Ovary (tissue), 3 donors: ENCODE data around the gene CA4.

Source experiments
- EP300 ChIP-seq: sonication (generic); formaldehyde crosslinking; IDR thresholded peaks from one replicate; pipeline ENCODE4 v1.6.1; 2017; ENCODE audit warnings: antibody characterized with exemption
- POLR2A ChIP-seq: fragments of 450-650 bp; IDR thresholded peaks from one replicate; pipeline ENCODE4 v1.6.1; 2017; ENCODE audit warnings: antibody characterized with exemption, mild to moderate bottlenecking, moderate library complexity
- TF ChIP-seq, protein P1 (sequence below), 3 donors: fragments of 450-650 bp in 2 of 3; fragments of 200-600 bp in 1 of 3; IDR thresholded peaks; one replicate each; pipeline versions ENCODE4 v1.5.1 to v1.8.0; 2016 to 2022; ENCODE audit warnings: antibody characterized with exemption in 3 of 3, mild to moderate bottlenecking in 1 of 3
- donor health status: DM: no; HTN: no; CAD: no.

DNA sequence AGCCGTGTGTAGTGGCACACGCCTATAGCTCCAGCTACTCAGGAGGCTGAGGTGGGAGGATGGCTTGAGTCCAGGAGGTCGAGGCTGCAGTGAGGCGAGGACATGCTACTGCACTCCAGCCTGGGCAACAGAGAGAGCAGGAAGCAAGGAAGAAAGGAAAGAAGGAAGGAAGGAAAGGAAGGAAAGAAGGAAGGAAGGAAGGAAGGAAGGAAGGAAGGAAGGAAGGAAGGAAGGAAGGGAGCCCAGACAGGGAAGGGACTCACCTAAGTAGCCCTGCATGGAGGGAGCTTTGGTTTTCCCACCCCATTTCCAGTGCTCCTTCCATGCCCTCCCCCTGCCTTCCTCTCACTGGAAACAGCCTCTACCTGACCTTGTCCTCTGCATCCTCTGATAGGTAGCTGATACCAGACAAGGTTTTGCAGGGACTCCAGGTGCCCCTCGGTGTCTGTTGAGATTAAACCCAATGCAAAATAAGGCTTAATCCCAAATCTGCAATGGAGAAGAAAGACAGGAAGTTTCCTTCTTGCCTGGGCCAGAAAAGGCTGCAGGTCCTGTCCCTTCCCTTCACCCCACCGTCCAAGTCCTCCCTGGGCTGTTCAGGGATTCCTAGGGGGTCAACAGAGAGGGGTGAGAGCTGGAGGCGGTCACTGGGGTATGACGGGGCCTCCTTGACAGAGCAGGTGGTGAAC is 21.5 kb upstream of the CA4 start:
- TF ChIP-seq, protein P1, sequence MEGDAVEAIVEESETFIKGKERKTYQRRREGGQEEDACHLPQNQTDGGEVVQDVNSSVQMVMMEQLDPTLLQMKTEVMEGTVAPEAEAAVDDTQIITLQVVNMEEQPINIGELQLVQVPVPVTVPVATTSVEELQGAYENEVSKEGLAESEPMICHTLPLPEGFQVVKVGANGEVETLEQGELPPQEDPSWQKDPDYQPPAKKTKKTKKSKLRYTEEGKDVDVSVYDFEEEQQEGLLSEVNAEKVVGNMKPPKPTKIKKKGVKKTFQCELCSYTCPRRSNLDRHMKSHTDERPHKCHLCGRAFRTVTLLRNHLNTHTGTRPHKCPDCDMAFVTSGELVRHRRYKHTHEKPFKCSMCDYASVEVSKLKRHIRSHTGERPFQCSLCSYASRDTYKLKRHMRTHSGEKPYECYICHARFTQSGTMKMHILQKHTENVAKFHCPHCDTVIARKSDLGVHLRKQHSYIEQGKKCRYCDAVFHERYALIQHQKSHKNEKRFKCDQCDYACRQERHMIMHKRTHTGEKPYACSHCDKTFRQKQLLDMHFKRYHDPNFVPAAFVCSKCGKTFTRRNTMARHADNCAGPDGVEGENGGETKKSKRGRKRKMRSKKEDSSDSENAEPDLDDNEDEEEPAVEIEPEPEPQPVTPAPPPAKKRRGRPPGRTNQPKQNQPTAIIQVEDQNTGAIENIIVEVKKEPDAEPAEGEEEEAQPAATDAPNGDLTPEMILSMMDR (IDR thresholded peaks at IDR 0.05) = no peak
- TF ChIP-seq POLR2A (no peak), EP300 (no peak)
